Inflammatory macrophage treated with lipopolysaccharide for 1 hour (primary cell): ENCODE data around the gene ELF5.

Source experiments
- DNase-seq, 2 donors: peaks; one replicate each; pipeline ENCODE4 v3.0.0-alpha.2; 2020 to 2022

Gene ELF5

DNA sequence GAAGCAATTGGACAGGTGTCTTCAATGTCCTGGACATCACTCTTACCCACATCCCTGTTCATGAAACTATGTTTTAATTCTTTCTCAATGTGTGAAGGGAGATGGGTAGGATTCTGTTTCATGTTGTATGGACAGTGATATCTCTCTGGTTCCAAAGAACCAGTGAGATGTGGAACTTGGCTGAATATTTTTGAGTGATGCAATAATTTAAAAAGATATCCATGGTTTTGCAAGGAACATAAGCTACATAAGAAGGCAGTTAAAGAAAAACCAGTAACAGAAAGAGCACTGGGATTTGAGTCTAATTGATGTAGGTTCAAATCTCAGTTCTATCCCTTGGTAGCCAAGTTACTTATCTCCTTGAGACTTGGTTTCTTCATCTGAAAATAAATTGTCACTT, 7.7 kb upstream of the ELF5 start:
- no peak for DNase-seq

DNA sequence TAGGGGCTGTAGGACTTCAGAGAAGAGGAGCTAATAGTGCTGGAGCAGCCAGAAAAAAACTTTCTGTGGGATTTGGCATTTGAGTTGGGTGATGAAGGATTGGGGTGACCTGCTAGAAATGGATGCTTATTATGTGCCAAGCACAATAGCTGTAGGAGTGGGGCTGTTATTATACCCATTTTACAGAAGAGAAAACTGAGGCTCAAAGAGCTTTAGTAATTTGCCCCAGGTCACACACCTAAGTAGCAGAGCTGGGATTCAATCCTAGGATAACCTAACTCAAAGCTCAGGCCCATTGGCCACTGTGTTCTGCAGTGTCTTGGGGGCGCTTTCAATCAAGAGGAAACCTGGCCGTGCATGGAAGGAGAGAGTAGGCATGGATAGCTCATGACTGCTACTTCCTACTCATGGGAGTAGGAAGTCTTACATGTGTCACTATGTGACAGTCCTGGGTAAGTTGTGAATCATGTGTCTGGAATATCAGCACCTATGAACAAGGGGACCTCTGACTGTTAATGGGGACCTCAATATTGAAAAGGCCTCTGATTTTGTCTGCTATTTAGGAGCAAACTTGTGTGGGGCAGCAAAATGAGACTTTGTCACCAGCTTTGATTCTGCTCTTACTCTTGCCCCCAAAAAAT, 6.1 kb upstream of the ELF5 start:
- no peak for DNase-seq

DNA sequence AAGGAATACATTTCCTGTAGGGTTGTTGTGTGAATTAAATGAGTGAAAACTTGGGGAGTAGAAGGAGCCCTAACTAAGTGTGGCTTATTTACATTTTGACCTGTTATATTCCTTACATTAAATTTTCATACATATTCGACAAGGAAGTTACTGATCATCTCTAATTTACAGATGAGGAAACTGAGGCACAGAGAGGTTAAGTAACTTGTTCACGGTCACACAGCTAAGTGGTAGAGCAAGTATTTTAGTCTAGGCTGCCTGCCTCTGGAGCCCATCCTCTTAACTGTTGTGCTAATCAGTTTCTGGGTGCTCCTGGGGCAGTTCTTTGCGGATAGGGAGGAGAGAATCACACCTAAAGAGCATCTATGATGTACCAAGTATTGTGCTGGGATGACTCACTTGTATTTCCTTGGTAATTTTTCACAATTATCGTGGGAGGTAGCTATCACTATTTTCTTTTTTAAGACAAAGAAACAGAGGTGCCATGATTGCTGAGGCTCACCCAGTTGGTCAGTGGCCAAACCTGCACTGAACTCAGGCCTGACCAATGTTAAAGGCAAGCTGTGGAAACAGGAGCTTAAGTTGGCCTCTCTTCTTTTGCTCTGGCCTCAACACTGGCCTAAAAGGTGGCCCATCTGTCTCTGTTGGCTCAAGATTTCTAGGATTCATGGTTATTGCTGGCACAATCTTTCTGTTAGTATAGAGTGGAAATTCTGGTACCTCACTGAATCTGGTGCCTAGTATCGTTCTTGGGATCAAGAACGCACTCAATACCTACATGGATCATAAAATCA, 2.9 kb upstream of the ELF5 start:
- no peak for DNase-seq

DNA sequence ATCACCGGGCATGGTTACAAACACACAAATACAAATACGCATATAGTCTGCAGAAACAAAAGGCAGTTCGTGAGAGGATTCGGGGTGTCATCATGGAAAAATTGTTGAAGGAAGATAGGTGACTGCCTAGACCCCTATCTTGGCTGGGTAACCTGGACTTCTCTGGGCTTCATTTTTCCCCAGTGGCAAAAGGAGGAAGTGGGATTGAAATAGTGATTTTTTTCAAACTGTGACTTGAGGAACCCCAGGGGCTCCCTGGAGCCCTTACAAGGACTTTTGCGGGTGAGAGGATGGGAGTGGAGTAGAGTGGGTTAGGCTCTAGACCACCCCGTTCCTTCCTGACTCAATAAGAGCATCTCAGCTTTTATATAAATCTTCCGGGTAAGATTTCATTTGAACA, 1.0 kb upstream of the ELF5 start:
- DNase-seq = no peak

DNA sequence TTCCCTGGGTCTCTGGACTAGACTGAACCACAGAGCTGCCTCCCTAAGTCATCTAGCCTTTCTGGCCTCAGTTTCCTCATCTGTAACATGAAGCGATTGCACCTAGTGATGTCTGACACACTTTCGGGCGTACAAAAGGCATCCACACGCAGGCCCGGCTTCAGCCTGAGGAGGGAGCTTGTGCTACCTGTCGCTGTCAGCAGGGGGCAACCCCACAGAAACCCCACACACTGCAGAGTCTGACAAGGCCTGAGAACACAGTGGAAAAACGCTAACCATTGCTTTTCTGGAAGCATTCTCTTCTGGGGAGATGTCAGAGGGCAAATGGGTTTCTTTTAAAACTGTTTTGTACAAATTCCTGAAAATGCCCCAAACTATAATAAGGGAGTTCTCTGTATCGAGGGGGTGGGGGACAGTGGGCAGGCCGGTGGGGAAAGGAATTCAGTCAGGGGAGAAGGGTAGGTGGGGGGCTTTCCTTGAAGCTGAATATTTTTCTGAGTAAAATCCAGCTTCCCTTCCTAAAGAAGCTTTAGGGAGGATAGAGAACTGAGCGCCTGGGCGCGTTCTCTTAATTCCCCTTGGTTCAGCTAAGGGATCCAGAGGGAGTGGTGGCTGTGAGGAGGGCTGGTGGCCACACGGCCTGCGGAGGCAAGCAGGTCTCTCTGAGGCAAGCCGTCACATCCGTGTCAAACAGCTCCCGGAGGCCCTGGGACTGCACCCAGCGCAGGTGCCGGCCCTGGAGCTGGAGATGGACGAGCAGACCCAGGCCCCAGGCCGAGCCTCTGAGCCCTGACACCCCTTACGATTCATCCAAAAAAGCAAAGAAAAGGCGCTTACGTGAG, 533 bp downstream of the ELF5 start:
- DNase-seq = peak; percentile 72 to 82

DNA sequence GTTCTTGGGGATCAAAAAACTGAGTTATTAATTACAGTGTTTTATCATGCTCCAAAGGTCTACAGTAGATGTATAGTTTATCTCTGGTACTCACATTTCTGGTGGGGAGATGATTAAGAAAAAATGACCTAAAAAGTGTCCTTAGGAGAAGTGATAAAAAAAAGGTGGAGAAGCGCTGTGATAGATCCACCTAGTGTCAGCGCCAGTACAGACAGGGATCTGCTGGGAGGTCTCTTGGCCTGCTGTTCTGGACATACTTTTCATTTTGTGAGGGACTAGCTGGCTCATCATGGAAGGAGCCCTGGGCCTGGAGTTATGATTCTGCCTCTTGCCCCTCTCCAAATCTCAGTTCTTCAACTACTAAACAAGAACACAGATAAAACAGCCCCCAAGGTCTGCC, 2.9 kb downstream of the ELF5 start:
- DNase-seq = no peak

DNA sequence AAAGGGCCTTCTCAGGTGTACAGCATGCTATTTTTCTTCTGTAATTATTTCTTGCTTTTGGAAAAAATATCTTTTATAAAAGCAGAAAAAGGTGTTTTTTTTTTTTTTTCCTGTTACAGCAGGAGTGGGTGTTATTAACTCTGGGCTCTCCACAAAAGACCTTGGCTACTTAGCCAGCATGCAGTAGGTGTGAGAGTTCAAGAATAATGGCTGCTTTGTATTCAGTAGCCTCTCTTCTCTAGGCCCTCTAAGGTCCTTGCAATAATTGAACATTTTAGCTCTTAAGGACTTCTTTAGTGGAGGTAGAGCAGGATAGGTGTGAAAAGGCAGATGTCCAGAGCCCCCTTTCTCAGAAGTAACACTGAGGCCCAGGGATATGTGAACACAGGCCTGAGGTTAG, 3.4 kb downstream of the ELF5 start:
- no peak for DNase-seq

DNA sequence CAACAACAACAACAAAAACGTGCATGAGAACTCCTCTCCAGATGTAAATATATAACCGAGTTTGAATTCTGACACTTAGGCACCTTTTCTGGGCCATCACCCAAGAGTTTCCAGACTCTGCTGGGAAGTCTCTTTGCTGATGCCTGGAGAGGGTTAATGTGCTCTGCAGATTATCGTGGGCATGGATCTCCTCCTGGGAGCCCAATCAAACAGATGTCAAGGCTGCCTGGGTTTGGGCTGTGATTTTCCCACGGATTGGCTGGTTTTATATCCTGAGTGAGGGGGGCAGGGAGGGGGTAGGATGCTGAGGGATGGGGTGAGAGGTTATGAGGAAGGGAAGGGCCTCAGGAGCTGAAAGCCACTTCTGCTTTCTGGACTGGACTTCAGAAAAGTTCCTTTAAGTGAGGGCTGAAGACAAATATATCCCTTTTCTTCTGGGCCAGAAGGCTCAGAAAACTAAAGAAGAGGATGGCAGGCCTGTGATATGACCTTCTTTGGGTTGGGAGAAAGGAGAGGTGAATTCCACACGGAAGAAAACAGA, 4.2 kb downstream of the ELF5 start:
- DNase-seq = no peak

DNA sequence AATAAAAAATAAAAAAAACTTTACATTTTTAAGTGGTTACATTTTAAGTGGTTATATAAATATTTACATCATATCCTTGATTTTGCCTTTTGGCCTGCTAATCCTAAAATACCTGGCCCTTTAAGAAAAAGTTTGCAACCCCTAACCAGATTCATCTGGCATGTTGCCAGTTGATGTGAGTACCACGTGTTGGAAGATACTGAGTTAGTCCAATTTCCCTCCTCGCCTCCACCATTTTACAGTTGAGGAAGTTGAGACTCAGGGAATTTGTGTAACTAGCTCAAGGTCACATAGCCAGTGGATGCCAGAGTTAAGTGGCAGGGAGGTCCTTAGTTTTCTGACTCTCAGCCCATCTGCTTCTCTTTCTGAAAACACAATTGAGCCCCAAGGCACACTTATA, 5.1 kb downstream of the ELF5 start:
- DNase-seq = peak; percentile 60 to 82

DNA sequence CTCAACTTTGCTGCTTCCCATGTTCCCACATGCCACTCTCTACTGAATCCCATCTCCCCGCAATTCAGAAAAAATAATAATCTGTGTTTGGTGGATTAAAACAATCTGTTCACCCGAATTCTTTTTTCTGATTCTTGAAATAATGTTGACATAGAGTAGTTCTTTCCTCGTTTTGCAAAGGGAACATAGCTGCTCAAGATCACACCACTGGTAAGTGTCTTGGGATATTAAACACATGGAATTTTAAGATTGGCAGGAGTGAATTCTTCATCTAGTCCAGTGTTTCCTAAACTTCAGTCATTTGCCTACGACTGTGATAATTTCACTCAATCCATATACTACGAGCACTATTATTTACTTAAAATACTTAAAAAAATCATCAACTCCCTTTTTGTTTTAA, 6.0 kb downstream of the ELF5 start:
- no peak for DNase-seq

DNA sequence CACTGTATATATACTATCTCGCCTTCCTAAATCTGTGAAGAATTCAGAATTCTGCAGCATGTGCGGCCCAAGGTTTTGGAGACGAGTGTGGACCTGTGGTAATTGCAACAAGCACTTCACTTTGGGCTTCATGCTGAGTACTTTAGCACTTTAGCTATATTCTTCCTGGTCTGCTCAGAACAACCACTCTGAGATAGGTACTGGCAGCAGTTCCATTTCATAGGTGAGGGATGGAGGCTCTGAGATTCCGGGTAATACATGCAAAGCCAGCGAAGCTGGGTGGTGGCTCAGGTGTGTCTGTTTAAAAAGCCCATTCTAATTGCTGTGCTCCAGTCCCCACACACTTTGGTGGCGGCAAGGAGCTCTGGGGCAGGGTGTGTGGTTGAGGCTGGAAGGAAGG, 6.4 kb downstream of the ELF5 start:
- no peak for DNase-seq

DNA sequence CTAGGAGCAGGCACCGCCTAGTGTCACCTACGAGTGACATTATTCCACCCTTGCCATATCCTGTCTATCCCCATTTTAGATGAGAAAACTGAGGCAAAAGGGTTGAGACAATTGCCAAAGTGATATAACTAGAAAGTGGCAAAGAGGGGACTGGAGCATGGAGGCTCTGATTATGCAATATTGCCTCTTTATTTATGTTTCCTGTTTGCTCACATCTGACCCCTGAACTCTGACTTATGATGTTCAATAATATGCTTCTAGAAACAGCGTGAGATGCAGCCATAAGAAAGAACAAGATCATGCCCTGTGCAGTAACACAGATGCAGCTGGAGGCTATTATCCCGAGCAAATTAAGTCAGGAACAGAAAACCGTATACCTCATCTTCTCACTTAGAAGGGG, 7.7 kb downstream of the ELF5 start:
- DNase-seq = no peak

DNA sequence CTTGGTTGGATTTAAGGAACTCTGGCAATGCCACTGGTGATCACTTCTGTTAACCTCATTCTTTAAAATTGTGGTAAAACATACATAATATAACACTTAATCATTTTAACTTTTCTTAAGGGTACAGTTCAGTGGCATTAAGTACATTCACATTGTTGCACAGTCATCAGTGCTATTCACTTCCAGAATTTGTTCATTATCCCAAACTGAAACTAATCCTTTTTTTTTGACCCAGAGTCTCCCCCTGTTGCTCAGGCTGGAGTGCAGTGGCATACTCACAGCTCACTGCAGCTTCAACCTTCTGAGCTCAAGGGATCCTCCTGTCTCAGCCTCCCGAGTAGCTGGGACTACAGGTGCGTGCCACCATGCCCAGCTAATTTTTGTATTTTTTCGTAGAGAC, 10.6 kb downstream of the ELF5 start:
- peak in 1 of 2 donors; percentile 48 for DNase-seq

DNA sequence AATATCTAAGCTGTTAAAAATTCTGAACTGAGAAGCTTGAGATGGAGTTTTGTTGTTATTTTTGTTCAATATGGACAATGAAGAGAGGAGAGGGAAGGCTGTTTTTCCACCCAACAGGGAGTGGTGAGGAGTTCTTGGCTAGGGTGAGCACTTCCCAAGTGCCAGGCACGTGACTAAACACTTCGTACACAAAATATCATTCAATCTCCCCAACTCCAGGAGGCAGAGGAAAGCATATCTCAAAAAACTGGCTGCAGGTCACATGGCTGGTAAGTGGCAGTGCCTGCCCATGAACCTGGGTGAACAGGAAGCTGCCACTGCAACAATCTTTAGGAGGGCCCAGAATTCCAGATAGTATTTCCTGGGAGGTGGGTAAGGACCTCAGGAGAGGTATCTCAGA, 11.6 kb downstream of the ELF5 start:
- DNase-seq = no peak

DNA sequence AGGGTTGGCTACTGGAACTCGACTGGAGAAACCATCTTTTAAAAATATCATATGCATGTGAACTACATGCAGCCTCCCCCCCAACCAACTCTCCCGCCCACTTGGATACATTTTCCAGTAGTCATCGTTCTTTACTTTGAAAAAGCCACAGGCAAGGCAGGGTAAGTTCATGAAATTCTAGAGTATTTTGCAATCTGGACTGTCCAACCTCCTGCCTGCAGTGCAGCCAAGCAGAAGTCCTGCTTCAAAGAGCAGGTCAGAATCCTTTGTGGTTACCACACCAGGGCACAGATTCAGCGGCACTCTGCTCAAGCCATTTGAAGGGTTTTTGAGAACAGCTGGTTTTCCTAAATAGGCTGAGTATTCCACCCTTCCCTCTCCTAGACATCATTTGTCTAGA, 12.1 kb downstream of the ELF5 start:
- peak; percentile 67 to 91 for DNase-seq

DNA sequence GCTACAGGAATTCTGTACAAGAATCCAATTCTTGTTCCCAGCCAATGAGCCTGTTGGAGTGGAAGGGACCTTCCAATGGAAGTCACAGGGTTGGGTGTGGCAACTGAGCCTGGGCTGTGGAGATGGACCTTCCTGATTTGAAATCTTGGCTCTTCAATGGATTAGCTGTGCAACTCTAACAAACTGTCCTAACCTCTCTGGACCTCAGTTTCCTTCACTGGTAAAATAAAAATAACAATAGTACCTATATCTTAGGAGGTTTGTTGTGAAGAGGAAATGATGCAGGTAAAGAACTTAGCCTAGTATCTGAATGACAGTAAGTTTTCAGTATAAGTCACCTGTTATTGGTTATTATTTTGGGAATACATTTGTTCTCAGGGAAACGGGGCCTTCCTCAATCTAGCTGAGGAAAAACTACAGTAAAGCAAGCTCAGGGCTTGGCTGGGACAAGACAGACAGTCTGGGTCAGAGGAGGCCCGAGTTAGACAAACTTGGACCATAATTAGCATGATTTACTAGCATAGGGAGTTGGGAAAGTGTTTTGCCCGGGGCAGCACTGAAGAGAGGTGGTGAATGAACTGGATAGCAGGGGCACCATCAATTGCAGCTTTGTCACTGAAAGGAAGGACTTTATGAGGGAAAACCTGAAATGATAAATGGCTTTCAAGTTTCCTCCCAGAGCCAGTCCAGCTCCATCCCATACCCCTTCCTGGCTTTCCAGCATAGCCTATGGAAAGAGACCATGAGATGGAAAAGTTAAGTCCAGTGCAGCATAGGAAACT, 13.7 kb downstream of the ELF5 start:
- no peak for DNase-seq

DNA sequence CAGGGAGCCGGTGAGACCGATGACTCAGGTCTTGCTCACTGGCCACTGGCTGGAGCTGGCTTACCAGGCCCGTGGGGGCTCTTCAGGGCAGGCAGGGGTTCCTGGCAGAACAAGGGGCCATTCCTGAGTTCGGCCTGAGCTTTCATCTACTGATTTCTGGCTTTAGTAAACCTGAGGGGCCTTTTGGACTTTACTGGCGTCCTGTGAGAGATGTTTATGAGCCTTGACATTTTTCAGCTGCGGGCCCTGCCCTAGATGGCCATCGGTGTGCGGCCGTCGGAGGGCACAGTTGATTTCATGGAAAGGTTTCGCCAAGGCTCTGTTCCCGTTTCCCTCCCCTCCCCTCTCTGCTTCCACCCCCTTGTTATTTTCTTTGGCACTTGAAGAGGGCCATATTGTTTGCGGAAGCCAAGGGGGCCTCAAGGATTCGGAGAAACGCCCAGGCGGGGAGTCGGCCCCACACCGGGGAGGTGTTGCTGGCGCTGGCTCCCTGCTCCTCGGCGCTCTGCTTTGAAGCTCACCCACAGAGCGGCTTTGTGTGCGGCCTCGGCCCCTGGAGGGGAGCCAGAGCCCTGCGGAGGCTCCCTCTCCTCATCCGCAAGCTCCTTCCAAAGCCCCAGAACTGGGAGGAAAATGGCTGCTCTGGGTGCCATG, 17.7 kb downstream of the ELF5 start:
- DNase-seq = no peak

DNA sequence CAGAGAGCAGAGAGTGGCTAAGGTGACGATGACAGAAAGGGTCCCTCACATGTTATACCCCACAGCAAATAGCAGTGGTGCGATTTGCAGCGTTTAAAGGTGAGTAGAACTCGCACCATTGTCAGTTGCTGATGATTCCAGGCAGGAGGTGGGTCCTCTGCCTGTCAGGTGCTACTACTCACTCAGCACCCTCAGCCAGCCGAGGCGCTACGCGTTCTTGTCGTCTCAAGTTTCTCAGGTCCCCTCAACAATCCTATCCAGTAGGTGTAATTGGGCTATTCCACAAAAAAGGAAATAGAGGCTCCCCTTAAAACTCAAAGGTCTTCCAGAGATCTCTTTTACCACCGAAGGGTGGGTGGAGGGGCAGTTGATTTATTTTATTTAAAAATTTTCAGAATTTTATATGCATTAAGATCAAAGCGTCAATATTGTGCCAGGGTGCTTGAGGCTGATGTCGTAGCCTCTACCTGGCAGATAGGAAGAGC, 18.3 kb downstream of the ELF5 start:
- DNase-seq = no peak

DNA sequence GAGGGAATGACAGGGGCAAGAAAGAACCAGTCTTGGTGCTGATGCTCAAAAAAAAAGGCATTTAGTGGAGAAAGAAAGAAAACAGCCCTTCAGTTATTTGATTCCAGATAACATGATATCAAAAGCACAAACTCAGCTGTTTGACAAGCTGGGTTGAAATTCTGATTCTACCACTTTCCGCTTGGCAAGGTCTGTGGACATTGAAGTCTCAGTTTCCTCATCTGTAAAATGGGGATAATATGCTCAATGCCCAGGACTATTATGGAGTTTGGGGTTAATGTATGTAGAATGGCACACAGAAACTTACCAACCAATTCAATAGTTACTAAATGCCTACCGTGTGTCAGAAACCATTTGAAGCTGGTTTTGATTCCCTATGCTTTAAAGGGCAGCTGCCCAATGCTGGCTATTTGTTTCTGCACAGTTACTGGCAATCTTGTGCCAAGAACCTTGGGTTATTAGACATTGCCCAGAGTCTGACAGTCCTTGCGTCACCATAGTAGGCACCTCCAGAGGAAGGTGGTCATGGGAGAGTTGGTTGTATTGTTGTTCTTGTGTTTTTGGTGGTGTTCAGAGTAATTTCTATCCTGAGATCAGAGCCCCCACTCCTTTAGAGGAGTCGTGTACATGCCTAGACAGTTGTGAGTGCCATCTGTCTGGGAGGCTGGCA, 19.5 kb downstream of the ELF5 start:
- DNase-seq = no peak

DNA sequence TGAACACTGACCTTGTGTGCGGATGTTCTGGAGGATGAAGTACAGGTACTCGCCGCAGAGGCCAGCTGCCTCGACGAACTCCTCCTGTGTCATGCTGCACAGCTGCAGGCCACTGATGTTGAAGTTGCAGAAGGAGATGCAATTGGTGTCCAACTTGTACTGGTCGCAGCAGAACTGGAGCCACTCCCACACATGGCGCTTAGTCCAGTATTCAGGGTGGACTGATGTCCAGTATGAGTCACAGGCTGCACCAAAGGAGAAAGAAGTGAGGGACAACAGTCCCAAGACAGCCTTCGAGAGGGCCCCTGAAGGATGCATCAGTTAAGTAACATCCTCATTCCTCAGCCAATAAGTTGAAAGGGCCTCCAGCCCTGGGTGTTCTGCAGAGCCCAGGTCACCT, 20.1 kb downstream of the ELF5 start:
- DNase-seq = no peak

DNA sequence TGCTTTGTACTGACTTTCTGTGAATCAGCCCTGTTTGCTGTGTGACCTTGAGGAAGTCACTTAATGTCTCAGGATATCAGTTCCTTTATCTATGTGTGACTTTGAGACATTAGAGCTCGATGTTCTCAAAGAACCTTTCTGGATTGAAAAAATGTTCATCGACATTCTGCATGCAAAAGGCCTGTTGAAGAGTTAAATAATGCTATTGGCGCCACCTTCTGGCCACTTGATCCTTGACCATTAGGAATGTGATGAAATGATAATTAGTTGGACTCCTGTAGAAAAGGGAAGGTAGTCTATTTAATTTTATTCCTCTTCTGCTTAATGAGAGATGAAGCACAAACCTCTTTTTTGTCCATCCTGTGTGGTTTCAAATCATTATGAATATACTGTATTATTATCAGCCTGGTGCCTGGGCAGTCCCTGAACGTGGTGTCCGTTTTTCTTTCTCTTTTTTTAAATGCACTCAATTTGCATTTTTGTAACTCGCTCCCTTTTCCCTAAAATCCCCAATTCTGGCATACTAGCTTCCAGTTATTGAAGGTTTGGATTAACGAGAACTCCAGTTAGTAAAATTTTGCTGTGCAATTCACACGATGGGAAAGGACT, 20.7 kb downstream of the ELF5 start:
- peak; percentile 50 to 89 for DNase-seq
